Measurements from ENCODE around the gene COMMD2.

Gene COMMD2

DNA sequence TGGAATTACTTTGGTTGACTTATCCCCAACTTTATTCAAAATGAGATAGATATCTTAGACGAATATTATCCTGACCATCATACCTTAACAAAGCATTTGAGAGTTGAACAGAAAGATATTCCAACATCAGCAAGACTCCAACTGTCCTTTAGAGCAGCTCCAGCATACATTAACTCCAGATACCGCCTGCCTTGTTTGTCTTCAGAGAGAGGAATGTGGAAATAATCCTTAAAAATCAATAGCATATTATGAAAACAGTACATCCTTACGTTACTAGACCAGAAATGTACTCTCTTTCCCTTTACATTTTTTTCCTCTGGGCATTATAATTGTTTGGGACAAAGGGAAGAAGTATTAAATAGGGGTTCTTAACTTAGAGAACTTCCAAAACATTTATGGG lies 38.4 kb upstream of the COMMD2 start:
- TF ChIP-seq, protein P1, sequence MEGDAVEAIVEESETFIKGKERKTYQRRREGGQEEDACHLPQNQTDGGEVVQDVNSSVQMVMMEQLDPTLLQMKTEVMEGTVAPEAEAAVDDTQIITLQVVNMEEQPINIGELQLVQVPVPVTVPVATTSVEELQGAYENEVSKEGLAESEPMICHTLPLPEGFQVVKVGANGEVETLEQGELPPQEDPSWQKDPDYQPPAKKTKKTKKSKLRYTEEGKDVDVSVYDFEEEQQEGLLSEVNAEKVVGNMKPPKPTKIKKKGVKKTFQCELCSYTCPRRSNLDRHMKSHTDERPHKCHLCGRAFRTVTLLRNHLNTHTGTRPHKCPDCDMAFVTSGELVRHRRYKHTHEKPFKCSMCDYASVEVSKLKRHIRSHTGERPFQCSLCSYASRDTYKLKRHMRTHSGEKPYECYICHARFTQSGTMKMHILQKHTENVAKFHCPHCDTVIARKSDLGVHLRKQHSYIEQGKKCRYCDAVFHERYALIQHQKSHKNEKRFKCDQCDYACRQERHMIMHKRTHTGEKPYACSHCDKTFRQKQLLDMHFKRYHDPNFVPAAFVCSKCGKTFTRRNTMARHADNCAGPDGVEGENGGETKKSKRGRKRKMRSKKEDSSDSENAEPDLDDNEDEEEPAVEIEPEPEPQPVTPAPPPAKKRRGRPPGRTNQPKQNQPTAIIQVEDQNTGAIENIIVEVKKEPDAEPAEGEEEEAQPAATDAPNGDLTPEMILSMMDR (conservative IDR thresholded peaks at IDR 0.05; ENCODE audit: low read depth, low read length) = no peak
- DNase-seq (ENCODE audit: low read depth) = no peak
- H3K4me3 ChIP-seq (ENCODE audit: low read length) = no peak overlapping the region

DNA sequence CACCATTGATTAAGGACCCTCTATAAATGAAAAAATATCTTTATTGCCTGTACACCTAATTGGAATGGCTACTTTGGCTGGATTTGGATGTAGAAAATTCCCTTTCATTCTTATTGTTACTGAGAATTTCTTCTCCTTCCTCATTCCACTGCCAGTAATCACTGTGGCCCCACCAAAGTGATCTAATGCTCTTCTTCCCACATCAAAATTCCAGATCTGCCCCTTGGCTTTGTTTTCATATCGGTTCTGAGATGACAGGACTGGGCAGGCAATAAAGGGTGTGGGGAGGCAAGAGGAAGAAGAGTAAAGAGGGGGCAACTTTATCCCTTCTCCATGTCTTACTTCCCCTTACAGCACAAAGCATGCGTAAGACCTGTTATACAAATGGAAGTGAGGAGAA lies 38.0 kb upstream of the COMMD2 start:
- TF ChIP-seq, protein P1 (conservative IDR thresholded peaks at IDR 0.05; ENCODE audit: low read depth, low read length) = no peak
- H3K4me3 ChIP-seq (ENCODE audit: low read length) = no peak overlapping the region
- no peak for DNase-seq (ENCODE audit: low read depth)

DNA sequence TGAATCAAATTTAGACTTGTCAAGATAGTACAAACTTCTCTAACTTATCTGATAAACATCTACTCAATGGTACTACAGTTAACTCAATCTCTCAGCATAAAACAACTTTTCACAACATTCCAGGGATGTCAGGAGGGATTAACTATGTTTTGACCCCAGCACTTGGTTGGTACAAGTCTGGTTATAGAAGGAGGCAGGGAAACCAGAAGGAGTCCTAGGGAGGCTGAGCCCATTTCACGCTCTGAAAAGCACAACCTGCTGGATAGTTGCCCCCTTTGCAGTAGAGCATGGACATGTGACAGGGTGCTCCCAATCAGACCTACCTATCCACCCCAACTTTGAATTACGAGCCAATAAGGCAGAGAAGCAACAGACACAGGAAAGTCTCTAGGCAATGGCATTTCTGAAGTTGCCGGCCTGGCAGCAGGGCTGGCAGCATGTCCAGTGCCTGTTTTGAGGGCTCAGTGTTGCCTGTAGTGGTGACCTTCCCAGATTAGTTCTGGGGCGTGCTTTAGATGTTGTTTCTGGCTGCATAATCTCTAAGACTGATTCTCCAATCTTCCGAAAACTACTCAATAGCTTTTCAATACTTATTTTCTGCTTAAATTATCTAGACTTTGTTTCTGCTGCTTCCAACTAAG lies 31.9 kb upstream of the COMMD2 start:
- H3K4me3 ChIP-seq (ENCODE audit: low read length) = no peak overlapping the region
- TF ChIP-seq, protein P1 (conservative IDR thresholded peaks at IDR 0.05; ENCODE audit: low read depth, low read length) = no peak
- peak; percentile 97 for DNase-seq (ENCODE audit: low read depth)

DNA sequence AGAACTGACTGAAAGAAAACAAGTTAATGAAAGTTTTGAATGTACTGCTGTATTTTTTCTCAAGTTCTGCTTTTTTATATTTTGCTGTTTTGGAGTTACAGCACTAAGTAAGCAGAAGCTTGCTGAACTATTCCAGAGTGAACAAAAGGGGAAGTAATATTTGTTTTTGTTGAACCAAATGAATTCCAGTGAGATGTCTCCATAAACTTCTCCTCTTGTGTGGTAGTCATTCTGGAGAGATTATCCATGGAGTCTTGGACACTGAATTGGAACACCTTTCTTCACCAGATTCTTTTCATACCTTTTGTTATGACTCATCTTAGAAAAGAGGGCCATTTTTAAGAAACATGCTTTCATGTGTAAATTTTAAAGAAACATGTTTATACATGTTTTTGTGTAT lies 31.3 kb upstream of the COMMD2 start:
- DNase-seq (ENCODE audit: low read depth) = peak; percentile 80
- H3K4me3 ChIP-seq (ENCODE audit: low read length) = no peak overlapping the region
- TF ChIP-seq, protein P1 (conservative IDR thresholded peaks at IDR 0.05; ENCODE audit: low read depth, low read length) = no peak

DNA sequence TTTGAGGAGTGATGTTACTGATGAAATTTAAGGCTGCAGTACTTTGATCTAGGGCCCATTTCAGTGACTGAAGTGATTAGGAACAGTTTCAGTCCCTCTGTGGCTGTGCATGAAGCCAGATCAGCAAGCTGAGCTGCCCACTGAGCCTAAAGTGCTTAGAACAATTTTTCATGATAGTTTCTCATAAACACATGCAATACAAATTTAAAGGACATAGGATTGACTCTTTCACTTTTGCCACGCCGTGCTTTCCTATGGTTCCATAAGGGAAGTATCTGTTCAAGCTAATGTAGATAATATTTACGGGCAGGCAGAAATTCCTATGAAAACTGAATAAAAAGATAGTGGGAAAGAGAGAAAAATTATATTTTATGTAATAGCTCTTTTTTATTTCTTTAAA lies 29.5 kb upstream of the COMMD2 start:
- DNase-seq (ENCODE audit: low read depth) = no peak
- H3K4me3 ChIP-seq (ENCODE audit: low read length) = no peak overlapping the region
- TF ChIP-seq, protein P1 (conservative IDR thresholded peaks at IDR 0.05; ENCODE audit: low read depth, low read length) = no peak

DNA sequence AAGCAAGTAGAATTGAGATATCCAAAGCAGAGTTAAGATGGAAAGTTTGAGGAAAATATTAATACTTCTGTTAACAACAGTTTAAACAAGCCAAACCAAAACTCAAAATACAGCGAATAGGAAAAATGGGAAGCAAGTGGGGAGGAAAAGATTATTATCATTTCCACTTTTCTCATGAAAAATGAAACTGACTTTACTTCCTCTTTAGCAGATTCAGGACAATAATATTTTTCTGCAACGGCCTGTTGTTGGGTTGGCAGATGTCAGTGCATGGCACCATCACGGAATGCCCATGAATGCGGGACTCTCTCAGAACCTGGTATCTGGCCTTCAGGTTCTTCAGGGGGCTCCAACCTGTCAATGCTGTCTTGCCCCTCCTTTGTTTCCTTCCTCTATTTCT lies 28.9 kb upstream of the COMMD2 start:
- TF ChIP-seq, protein P1 (conservative IDR thresholded peaks at IDR 0.05; ENCODE audit: low read depth, low read length) = no peak
- DNase-seq (ENCODE audit: low read depth) = no peak
- H3K4me3 ChIP-seq (ENCODE audit: low read length) = no peak overlapping the region

DNA sequence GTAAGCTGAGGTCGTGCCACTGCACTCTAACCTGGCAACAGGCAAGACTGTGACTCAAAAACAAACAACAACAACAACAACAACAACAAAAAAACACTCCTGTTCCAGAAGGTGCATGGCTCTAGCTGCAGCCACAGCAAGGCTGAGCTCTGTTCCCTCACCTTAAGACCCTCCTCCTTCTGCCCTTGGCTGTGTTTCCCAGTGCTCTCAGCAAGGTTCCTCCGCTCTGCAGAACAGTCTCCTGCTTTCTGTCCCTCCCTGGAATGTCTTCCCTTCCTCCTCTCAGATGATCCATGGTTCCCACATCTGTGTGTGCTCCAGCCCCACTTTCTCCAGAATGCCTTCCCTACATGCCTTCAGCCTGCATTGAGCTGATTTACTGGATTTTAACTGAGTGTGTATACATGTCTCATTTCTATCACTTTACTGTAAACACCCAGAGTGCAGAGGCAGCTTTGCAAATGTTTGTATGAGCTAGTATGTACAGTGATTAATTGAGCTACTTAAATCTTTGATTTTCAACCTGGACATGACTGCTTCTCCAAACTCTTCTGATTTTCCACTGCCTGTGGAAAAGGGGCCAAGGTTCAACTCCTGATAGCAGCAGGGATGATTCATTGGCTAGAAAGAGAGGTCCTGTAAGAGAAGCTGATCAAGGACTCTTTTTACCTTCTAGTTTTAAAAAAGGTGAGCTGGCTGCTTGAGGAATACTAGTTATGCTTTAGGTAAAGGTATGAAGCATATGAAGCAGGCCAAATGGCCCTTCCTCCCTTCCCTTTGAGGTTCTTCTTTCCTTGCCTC lies 25.3 kb upstream of the COMMD2 start:
- TF ChIP-seq, protein P1 (conservative IDR thresholded peaks at IDR 0.05; ENCODE audit: low read depth, low read length) = no peak
- no peak for DNase-seq (ENCODE audit: low read depth)
- no peak overlapping the region for H3K4me3 ChIP-seq (ENCODE audit: low read length)
